ENCODE results near the gene OPCML.

DNA sequence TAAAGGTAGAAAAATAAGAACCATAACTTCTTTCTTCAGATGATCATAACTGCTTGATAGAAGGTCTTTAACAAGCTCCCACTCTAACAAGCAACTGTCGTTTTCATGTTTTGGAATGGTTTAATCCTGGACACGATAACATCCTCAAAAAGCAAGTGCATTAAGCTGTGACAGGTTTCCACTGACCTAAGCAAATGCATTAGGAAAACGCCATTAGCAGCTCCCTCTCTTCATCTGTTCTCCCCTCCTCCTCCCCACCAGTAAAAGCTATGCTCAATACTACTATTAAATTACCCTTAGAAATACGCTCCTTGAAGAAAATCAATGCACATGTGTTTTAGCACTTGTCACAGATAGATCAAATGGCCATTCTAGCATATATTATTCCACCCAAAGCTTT, 729.4 kb downstream of the OPCML start:
- TF ChIP-seq, protein P1, sequence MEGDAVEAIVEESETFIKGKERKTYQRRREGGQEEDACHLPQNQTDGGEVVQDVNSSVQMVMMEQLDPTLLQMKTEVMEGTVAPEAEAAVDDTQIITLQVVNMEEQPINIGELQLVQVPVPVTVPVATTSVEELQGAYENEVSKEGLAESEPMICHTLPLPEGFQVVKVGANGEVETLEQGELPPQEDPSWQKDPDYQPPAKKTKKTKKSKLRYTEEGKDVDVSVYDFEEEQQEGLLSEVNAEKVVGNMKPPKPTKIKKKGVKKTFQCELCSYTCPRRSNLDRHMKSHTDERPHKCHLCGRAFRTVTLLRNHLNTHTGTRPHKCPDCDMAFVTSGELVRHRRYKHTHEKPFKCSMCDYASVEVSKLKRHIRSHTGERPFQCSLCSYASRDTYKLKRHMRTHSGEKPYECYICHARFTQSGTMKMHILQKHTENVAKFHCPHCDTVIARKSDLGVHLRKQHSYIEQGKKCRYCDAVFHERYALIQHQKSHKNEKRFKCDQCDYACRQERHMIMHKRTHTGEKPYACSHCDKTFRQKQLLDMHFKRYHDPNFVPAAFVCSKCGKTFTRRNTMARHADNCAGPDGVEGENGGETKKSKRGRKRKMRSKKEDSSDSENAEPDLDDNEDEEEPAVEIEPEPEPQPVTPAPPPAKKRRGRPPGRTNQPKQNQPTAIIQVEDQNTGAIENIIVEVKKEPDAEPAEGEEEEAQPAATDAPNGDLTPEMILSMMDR (conservative IDR thresholded peaks at IDR 0.05; ENCODE audit: low read length), result no peak
- no peak for TF ChIP-seq EZH2phosphoT487 (IDR thresholded peaks at IDR 0.05; ENCODE audit: borderline replicate concordance)
